ENCODE results near the gene AFMID.
A peak's percentile ranks its signal among the peaks of the same experiment; 100 is the strongest.
"Not testable (repeated sequence)": the region's sequence is repeated elsewhere in the genome, so short reads cannot be mapped to it uniquely, and the experiment has no call there.

Gene AFMID

GRCh38 chr17:78170692-78171590 lies 16.2 kb upstream of the AFMID start:
- TF ChIP-seq, protein P1, sequence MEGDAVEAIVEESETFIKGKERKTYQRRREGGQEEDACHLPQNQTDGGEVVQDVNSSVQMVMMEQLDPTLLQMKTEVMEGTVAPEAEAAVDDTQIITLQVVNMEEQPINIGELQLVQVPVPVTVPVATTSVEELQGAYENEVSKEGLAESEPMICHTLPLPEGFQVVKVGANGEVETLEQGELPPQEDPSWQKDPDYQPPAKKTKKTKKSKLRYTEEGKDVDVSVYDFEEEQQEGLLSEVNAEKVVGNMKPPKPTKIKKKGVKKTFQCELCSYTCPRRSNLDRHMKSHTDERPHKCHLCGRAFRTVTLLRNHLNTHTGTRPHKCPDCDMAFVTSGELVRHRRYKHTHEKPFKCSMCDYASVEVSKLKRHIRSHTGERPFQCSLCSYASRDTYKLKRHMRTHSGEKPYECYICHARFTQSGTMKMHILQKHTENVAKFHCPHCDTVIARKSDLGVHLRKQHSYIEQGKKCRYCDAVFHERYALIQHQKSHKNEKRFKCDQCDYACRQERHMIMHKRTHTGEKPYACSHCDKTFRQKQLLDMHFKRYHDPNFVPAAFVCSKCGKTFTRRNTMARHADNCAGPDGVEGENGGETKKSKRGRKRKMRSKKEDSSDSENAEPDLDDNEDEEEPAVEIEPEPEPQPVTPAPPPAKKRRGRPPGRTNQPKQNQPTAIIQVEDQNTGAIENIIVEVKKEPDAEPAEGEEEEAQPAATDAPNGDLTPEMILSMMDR (IDR thresholded peaks at IDR 0.05; ENCODE audit: control insufficient read depth, extremely low read depth, insufficient read depth), result no peak
- no peak for DNase-seq (ENCODE audit: low read depth)
- no peak overlapping the region for H3K4me3 ChIP-seq (ENCODE audit: low read depth, low read length)

DNA sequence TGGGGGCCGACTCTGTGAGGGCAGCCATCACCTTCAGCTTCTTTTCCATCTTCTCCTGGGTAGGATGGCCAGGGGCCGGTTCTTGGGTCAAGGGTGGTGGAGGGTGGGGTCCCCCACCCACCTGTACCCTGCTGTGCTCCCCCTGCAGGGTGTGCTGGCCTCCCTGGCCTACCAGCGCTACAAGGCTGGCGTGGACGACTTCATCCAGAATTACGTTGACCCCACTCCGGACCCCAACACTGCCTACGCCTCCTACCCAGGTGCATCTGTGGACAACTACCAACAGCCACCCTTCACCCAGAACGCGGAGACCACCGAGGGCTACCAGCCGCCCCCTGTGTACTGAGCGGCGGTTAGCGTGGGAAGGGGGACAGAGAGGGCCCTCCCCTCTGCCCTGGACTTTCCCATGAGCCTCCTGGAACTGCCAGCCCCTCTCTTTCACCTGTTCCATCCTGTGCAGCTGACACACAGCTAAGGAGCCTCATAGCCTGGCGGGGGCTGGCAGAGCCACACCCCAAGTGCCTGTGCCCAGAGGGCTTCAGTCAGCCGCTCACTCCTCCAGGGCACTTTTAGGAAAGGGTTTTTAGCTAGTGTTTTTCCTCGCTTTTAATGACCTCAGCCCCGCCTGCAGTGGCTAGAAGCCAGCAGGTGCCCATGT lies 15.4 kb upstream of the AFMID start:
- not testable (repeated sequence) for H3K4me3 ChIP-seq (ENCODE audit: low read depth, low read length); DNase-seq (ENCODE audit: low read depth)

DNA sequence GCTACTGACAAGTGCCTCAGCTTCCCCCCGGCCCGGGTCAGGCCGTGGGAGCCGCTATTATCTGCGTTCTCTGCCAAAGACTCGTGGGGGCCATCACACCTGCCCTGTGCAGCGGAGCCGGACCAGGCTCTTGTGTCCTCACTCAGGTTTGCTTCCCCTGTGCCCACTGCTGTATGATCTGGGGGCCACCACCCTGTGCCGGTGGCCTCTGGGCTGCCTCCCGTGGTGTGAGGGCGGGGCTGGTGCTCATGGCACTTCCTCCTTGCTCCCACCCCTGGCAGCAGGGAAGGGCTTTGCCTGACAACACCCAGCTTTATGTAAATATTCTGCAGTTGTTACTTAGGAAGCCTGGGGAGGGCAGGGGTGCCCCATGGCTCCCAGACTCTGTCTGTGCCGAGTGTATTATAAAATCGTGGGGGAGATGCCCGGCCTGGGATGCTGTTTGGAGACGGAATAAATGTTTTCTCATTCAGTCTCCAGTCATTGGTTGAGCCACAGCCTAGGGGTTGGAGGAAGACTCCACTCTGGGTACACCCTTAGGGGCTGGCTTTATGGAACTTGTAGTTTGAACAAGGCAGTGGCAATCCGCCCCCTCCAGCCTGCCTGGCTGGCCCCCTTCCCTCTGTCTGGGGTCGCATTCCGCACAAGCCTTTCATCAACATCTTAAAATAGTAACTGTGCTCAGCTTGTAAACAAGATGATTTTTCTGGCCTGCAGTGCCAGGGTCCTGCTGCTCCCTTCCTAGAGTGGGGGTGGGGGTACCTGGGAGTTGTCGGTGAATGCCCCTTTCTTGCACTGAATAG lies 14.7 kb upstream of the AFMID start:
- DNase-seq (ENCODE audit: low read depth), result no peak
- H3K4me3 ChIP-seq (ENCODE audit: low read depth, low read length), result no peak overlapping the region
- TF ChIP-seq, protein P1 (IDR thresholded peaks at IDR 0.05; ENCODE audit: control insufficient read depth, extremely low read depth, insufficient read depth), result no peak

GRCh38 chr17:78173097-78173715 lies 14.0 kb upstream of the AFMID start:
- TF ChIP-seq, protein P1 (IDR thresholded peaks at IDR 0.05; ENCODE audit: control insufficient read depth, extremely low read depth, insufficient read depth), result no peak
- no peak overlapping the region for H3K4me3 ChIP-seq (ENCODE audit: low read depth, low read length)
- no peak for DNase-seq (ENCODE audit: low read depth)

DNA sequence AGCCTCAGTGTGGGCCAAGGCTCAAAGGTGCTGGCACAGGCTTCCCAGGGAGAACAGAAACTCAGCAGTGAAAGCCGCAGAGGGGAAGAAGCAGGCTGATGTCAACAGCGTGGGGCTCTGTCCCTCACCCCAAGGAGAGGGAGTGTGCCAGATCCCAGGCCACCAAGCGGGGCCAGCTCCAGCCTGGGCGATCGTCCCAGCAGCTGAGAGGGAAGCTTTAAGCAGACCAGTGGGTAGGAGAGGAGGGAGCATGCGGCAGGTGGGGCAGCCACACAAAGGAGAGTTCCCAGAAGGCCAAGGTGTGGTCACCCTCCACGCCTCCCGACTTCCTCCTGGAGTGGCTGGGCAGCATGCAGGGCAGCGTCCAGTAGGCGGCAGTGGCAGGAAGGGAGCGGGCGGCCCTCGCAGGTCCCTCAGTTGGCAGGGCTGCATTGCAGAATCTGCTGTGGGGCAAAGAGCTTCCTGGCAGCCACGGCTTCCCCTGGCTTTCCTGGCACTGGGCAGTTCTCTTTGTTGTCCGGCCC lies 12.8 kb upstream of the AFMID start:
- DNase-seq (ENCODE audit: low read depth), result peak; percentile 91
- H3K4me3 ChIP-seq (ENCODE audit: low read depth, low read length), result peak overlapping the region; percentile 39
- TF ChIP-seq, protein P1 (IDR thresholded peaks at IDR 0.05; ENCODE audit: control insufficient read depth, extremely low read depth, insufficient read depth), result peak; percentile 90

- H3K4me3 ChIP-seq (ENCODE audit: low read depth, low read length), result peak overlapping the region; percentile 39
- TF ChIP-seq, protein P1 (IDR thresholded peaks at IDR 0.05; ENCODE audit: control insufficient read depth, extremely low read depth, insufficient read depth), result peak; percentile 53
- peak; percentile 62 for DNase-seq (ENCODE audit: low read depth)
Measured at GRCh38 chr17:78174870-78175642, 12.1 kb upstream of the AFMID start.

All from LNCaP clone FGC (cell line).